Calu3 (cell line): Measurements from ENCODE around the gene GOLIM4. TPM values are rescaled to one million over a fixed set of nuclear protein-coding genes. Genes with fewer than 3 reads are reported as not detected.
A peak's percentile ranks its signal among the peaks of the same experiment; 100 is the strongest.

Experiments
- BruUV-seq: library from RNA; stranded (reverse); fragments of 400-500 nt; replicated peaks from 2 replicates; lab custom pipeline; 2021; lab: Mats Ljungman, UMichigan
- CTCF ChIA-PET: fragments of 300-600 bp; sonication (Branson Sonifier 250); formaldehyde crosslinking; loops from one replicate; lab custom pipeline; 2022; ENCODE audit warnings: antibody characterized with exemption; lab: Charles Lee
- DNase-seq: peaks from one replicate; pipeline ENCODE4 v3.0.0; 2022
- H3K27ac Mint-ChIP-seq: one replicate; pipeline ENCODE4 v1.8.0; 2022; ENCODE audit warnings: mixed read lengths; ENCODE audit not compliant: unreplicated experiment
- H3K27me3 Mint-ChIP-seq: one replicate; pipeline ENCODE4 v1.8.0; 2022; ENCODE audit warnings: mixed read lengths; ENCODE audit not compliant: unreplicated experiment
- H3K36me3 Mint-ChIP-seq: one replicate; pipeline ENCODE4 v1.8.0; 2022; ENCODE audit warnings: mild to moderate bottlenecking, moderate library complexity, mixed read lengths; ENCODE audit not compliant: insufficient read depth, unreplicated experiment
- H3K4me1 Mint-ChIP-seq: one replicate; pipeline ENCODE4 v1.8.0; 2022; ENCODE audit warnings: mild to moderate bottlenecking, low read depth, mixed read lengths; ENCODE audit not compliant: unreplicated experiment
- H3K4me3 Mint-ChIP-seq: one replicate; pipeline ENCODE4 v1.8.0; 2022; ENCODE audit warnings: mild to moderate bottlenecking, low read depth, moderate library complexity, mixed read lengths; ENCODE audit not compliant: unreplicated experiment
- H3K9me3 Mint-ChIP-seq: one replicate; pipeline ENCODE4 v1.8.0; 2022; ENCODE audit warnings: low read depth, mixed read lengths; ENCODE audit not compliant: unreplicated experiment
- intact Hi-C: fragments of 100-400 bp; cut with micrococcal nuclease; formaldehyde crosslinking; loops from one replicate; pipeline ENCODE4 v1.10.0; 2022; ENCODE audit not compliant: unreplicated experiment
- total RNA-seq: library from RNA; stranded (reverse); gene quantifications from 2 replicates; pipeline ENCODE4 v1.2.3, GENCODE V29; 2022
- TF ChIP-seq, protein P1 (sequence below): fragments of 200-600 bp; IDR thresholded peaks from one replicate; pipeline ENCODE4 v1.8.0; 2022; ENCODE audit warnings: antibody characterized with exemption; ENCODE audit not compliant: unreplicated experiment

The GOLIM4 gene
- total RNA-seq, 1 experiment from 2014 or later: 53.8 TPM

GRCh38 chr3:168072323-168072650, 23.4 kb downstream of the GOLIM4 start:
- H3K27ac Mint-ChIP-seq: no peak overlapping the region
- no peaks in the 10 kb centered on the region for H3K9me3 Mint-ChIP-seq
- H3K36me3 Mint-ChIP-seq: peaks cover 9% of the 10 kb centered on the region
- H3K27me3 Mint-ChIP-seq: no peaks in the 10 kb centered on the region
- intact Hi-C loops: no loop called here
- TF ChIP-seq, protein P1, sequence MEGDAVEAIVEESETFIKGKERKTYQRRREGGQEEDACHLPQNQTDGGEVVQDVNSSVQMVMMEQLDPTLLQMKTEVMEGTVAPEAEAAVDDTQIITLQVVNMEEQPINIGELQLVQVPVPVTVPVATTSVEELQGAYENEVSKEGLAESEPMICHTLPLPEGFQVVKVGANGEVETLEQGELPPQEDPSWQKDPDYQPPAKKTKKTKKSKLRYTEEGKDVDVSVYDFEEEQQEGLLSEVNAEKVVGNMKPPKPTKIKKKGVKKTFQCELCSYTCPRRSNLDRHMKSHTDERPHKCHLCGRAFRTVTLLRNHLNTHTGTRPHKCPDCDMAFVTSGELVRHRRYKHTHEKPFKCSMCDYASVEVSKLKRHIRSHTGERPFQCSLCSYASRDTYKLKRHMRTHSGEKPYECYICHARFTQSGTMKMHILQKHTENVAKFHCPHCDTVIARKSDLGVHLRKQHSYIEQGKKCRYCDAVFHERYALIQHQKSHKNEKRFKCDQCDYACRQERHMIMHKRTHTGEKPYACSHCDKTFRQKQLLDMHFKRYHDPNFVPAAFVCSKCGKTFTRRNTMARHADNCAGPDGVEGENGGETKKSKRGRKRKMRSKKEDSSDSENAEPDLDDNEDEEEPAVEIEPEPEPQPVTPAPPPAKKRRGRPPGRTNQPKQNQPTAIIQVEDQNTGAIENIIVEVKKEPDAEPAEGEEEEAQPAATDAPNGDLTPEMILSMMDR: no peak
- H3K4me3 Mint-ChIP-seq: no peak overlapping the region
- no TSS peak for BruUV-seq
- H3K4me1 Mint-ChIP-seq: peaks cover 29% of the 10 kb centered on the region
- CTCF ChIA-PET: interaction anchor here (0.7 to 2.1 kb wide), 2 partner anchors 9 to 19 kb away, joined by 4 to 6 read pairs; no protein-coding TSS in a partner anchor
- DNase-seq: no peak

DNA sequence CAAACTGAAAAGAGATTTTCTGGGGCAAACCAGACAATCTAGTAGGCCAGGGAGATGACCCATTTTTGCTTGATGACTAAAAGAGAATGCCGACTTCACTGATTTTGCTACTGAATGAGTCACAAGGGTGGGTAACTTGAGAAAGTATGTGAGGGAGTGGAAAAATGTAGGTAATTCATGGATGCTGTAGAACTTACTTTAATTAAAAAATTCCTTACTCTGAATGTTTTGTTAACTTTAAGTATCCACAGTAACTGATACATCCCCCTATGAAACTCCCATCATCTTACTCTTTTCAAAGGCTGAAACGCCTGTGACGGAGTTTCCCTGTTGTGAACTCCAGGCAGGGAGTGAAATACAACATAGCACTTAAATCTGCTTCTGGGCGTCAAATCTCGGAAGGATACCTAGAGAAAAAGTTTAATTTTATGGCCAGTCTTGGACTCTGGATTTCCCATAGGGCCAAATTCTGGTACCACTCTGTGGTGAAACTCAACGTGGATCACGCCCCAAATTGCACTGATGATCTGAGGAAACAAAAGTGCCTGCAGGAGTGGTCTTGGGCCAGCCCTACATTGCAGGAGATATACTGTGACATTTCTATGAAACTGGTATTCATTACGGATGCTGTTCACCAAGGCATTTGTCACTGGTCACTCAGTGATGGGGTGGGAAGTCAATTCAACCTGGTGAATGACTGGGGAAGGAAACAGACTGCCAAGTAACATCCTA, 24.0 kb downstream of the GOLIM4 start:
- peaks cover 11% of the 10 kb centered on the region for H3K36me3 Mint-ChIP-seq
- peak; percentile 24 for DNase-seq
- no peaks in the 10 kb centered on the region for H3K9me3 Mint-ChIP-seq
- peak overlapping the region; percentile 84 for H3K27ac Mint-ChIP-seq
- no peak overlapping the region for H3K4me3 Mint-ChIP-seq
- TF ChIP-seq, protein P1: no peak
- intact Hi-C loops: no loop called here
- H3K27me3 Mint-ChIP-seq: no peaks in the 10 kb centered on the region
- H3K4me1 Mint-ChIP-seq: peaks cover 35% of the 10 kb centered on the region
- CTCF ChIA-PET: interaction anchor here (0.7 to 1.1 kb wide), 3 partner anchors 9 to 20 kb away, joined by 3 to 6 read pairs (median 4); no protein-coding TSS in a partner anchor
- BruUV-seq: no TSS peak

- H3K27me3 Mint-ChIP-seq: no peaks in the 10 kb centered on the region
- H3K9me3 Mint-ChIP-seq: no peaks in the 10 kb centered on the region
- DNase-seq: no peak
- CTCF ChIA-PET: interaction anchor here (0.8 to 1.1 kb wide), 2 partner anchors 8 to 9 kb away, joined by 3 to 6 read pairs; no protein-coding TSS in a partner anchor
- peaks cover 11% of the 10 kb centered on the region for H3K36me3 Mint-ChIP-seq
- BruUV-seq: no TSS peak
- TF ChIP-seq, protein P1: no peak
- no peak overlapping the region for H3K4me3 Mint-ChIP-seq
- H3K27ac Mint-ChIP-seq: peak overlapping the region; percentile 84
- H3K4me1 Mint-ChIP-seq: peaks cover 39% of the 10 kb centered on the region
- intact Hi-C loops: no loop called here
Observed at GRCh38 chr3:168070919-168071318, 24.8 kb downstream of the GOLIM4 start.

DNA sequence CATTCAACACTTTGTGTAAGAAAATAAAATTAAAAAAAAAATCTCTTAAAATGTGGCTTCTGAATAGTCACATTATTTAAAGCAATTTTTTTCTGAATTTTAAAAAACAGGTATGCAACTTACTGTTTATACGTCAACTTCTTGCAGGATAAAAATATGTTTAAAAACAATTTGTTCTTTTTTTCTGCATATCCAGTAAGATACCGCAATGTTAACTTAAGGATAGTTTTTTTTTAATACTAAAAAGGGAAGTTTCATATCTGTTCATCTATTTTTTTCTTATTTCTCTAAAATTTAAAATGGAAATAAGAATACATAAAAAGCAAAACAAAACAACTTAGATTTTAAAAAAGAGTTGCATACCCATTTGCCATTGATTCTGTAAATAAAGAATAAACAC, 27.4 kb downstream of the GOLIM4 start:
- no peaks in the 10 kb centered on the region for H3K9me3 Mint-ChIP-seq
- peaks cover 11% of the 10 kb centered on the region for H3K36me3 Mint-ChIP-seq
- intact Hi-C loops: loop anchor here (2.0 kb wide), 1 partner anchor 22 kb away; no protein-coding TSS in a partner anchor
- H3K4me1 Mint-ChIP-seq: peaks cover 47% of the 10 kb centered on the region
- no peaks in the 10 kb centered on the region for H3K27me3 Mint-ChIP-seq
- no TSS peak for BruUV-seq
- CTCF ChIA-PET: no interaction called here
- no peak overlapping the region for H3K4me3 Mint-ChIP-seq
- H3K27ac Mint-ChIP-seq: no peak overlapping the region
- TF ChIP-seq, protein P1: no peak
- DNase-seq: no peak
